ENCODE data around the gene ACADVL.

- no peak for TF ChIP-seq EZH2 (IDR thresholded peaks at IDR 0.05; ENCODE audit: insufficient read depth, poor library complexity, severe bottlenecking)
- TF ChIP-seq EZH2phosphoT487 (IDR thresholded peaks at IDR 0.05; ENCODE audit: insufficient read depth, low read depth) = no peak
Observed at GRCh38 chr17:7266784-7267183, 47.0 kb downstream of the ACADVL start.
